OCI-LY3 (cell line): ENCODE results near the gene GRIFIN.

Experiments
- CTCF ChIP-seq: fragments of 200-600, 300-600 bp; sonication (generic); IDR thresholded peaks from 2 replicates; pipeline ENCODE4 v1.5.1; 2014; ENCODE audit warnings: antibody characterized with exemption, low read length, low read depth
- EZH2phosphoT487 ChIP-seq: fragments of 200-600 bp; shearing (Covaris generic); IDR thresholded peaks from 2 replicates; pipeline ENCODE4 v1.6.1; 2018; ENCODE audit warnings: antibody characterized with exemption, mixed run types, low read depth

- TF ChIP-seq CTCF (no peak), EZH2phosphoT487 (no peak)
These were observed 14.8 kb downstream of the GRIFIN start for GRCh38 chr7:2461268-2462026.
